ENCODE data around the gene SLAIN2. TPM values are rescaled to one million over a fixed set of nuclear protein-coding genes. Genes with fewer than 3 reads are reported as not detected.

The SLAIN2 gene
- total and polyA plus RNA-seq, 2 of the 4 experiments (the other 2 are of a cell fraction): 23.3 to 53.0 TPM

DNA sequence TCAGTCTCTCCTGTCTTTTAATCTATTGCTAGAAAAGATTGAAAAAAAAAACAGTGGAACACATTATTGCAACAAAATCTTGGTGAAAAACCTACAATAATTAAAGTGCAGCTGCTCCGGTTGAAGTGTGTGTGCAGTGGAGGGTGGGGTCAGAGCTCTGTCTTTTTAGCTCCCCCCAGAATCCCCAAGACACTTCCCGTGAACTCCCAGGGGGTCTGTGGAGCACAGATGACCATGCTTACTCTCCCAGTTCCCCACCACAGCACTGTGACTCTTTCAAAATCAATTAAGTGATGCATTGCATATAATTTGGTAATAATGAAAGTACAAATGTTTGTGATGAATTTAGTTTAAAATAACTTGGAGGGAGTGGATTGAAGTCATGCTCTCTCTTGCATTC, 126.1 kb downstream of the SLAIN2 start:
- Histone ChIP-seq H3K18ac (ENCODE audit: low read depth, low read length) (no peak overlapping the region), H2AK5ac (ENCODE audit: low read depth, low read length) (no peak overlapping the region), H3K79me1 (ENCODE audit: low read depth in 1 of 2, low read length in 2 of 2) (no peaks in the 10 kb centered on the region), H3K4me2 (ENCODE audit: low read depth, low read length) (no peak overlapping the region), H3K9me3 (ENCODE audit: control insufficient read depth, insufficient read depth, low read length) (peaks cover 2% of the 10 kb centered on the region; the same call in 1 of the 2 replicates), H3K4me3 (ENCODE audit: insufficient read depth, low read depth, low read length) (no peak overlapping the region), H3K14ac (replicated peaks; ENCODE audit: low read depth, low read length) (no peak overlapping the region), H3K27me3 (ENCODE audit: control insufficient read depth, insufficient read depth, low read length) (peaks cover 8% of the 10 kb centered on the region), H3K23ac (ENCODE audit: low read depth, low read length) (no peak overlapping the region), H2BK20ac (ENCODE audit: low read depth, low read length) (no peak overlapping the region), H2BK120ac (ENCODE audit: low read depth, low read length) (no peak overlapping the region), H2AK9ac (replicated peaks; ENCODE audit: low read depth, low read length, poor library complexity) (no peak overlapping the region), H2BK15ac (ENCODE audit: low read depth, low read length) (no peak overlapping the region), H4K5ac (ENCODE audit: low read depth, low read length) (no peak overlapping the region), H2AFZ (replicated peaks; ENCODE audit: low read length, poor library complexity) (no peak overlapping the region), H3K9me1 (ENCODE audit: insufficient read depth, low read length) (no peaks in the 10 kb centered on the region), H3K27ac (ENCODE audit: insufficient read depth, low read length) (no peak overlapping the region), H3K36me3 (ENCODE audit: control insufficient read depth, insufficient read depth, low read length) (no peaks in the 10 kb centered on the region), H4K20me1 (ENCODE audit: insufficient read depth, low read length) (no peaks in the 10 kb centered on the region), H3K4ac (ENCODE audit: low read depth, low read length) (no peak overlapping the region), H4K8ac (ENCODE audit: low read depth in 2 of 2, low read length in 2 of 2) (no peak overlapping the region), H2BK5ac (ENCODE audit: low read depth, low read length, poor library complexity, severe bottlenecking) (no peak overlapping the region), H4K91ac (ENCODE audit: insufficient read depth, low read depth, low read length) (no peak overlapping the region), H3K56ac (ENCODE audit: extremely low read depth, insufficient read depth, low read length) (no peak overlapping the region), H3K4me1 (ENCODE audit: control insufficient read depth, insufficient read depth, low read length) (no peaks in the 10 kb centered on the region), H3K9ac (ENCODE audit: low read depth, low read length) (no peak overlapping the region)
- DNase-seq (no peak), ATAC-seq (ENCODE audit: low read depth) (no peak)
- no TSS peak for BruUV-seq (replicated peaks)
- in situ Hi-C loops (cut with MboI; ENCODE audit: low sequenced_read_pairs) (no loop called here), intact Hi-C loops (cut with micrococcal nuclease) (no loop called here), dilution Hi-C loops (cut with HindIII; ENCODE audit: low sequenced_read_pairs, unreplicated experiment) (no loop called here)
- TF ChIP-seq POLR2A (IDR thresholded peaks at IDR 0.05; ENCODE audit: low read depth, low read length) (no peak), MXI1 (IDR thresholded peaks at IDR 0.05; ENCODE audit: borderline replicate concordance, low read depth, low read length) (no peak), RAD21 (IDR thresholded peaks at IDR 0.05; ENCODE audit: low read length) (no peak), NFE2L2 (IDR thresholded peaks at IDR 0.05; ENCODE audit: low read depth, low read length) (no peak), CHD1 (IDR thresholded peaks at IDR 0.05; ENCODE audit: low read depth, low read length) (no peak), MAZ (IDR thresholded peaks at IDR 0.05; ENCODE audit: borderline replicate concordance, low read depth, low read length) (no peak), RCOR1 (IDR thresholded peaks at IDR 0.05; ENCODE audit: insufficient replicate concordance, low read length) (no peak), FOS (IDR thresholded peaks at IDR 0.05; ENCODE audit: low read depth, low read length) (no peak), CEBPB (IDR thresholded peaks at IDR 0.05; ENCODE audit: low read depth, low read length) (no peak), RFX5 (IDR thresholded peaks at IDR 0.05; ENCODE audit: low read depth, low read length) (no peak), BHLHE40 (IDR thresholded peaks at IDR 0.05; ENCODE audit: low read depth, low read length) (no peak), SMC3 (IDR thresholded peaks at IDR 0.05; ENCODE audit: low read depth, low read length) (no peak), MAFK (IDR thresholded peaks at IDR 0.05; ENCODE audit: low read depth, low read length) (no peak)
- TF ChIP-seq, protein P1, sequence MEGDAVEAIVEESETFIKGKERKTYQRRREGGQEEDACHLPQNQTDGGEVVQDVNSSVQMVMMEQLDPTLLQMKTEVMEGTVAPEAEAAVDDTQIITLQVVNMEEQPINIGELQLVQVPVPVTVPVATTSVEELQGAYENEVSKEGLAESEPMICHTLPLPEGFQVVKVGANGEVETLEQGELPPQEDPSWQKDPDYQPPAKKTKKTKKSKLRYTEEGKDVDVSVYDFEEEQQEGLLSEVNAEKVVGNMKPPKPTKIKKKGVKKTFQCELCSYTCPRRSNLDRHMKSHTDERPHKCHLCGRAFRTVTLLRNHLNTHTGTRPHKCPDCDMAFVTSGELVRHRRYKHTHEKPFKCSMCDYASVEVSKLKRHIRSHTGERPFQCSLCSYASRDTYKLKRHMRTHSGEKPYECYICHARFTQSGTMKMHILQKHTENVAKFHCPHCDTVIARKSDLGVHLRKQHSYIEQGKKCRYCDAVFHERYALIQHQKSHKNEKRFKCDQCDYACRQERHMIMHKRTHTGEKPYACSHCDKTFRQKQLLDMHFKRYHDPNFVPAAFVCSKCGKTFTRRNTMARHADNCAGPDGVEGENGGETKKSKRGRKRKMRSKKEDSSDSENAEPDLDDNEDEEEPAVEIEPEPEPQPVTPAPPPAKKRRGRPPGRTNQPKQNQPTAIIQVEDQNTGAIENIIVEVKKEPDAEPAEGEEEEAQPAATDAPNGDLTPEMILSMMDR (conservative IDR thresholded peaks at IDR 0.05; ENCODE audit: low read depth, low read length): no peak
- TF ChIP-seq, protein P2, sequence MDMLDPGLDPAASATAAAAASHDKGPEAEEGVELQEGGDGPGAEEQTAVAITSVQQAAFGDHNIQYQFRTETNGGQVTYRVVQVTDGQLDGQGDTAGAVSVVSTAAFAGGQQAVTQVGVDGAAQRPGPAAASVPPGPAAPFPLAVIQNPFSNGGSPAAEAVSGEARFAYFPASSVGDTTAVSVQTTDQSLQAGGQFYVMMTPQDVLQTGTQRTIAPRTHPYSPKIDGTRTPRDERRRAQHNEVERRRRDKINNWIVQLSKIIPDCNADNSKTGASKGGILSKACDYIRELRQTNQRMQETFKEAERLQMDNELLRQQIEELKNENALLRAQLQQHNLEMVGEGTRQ (IDR thresholded peaks at IDR 0.05; ENCODE audit: low read depth, low read length): no peak
- TF ChIP-seq, protein P3, sequence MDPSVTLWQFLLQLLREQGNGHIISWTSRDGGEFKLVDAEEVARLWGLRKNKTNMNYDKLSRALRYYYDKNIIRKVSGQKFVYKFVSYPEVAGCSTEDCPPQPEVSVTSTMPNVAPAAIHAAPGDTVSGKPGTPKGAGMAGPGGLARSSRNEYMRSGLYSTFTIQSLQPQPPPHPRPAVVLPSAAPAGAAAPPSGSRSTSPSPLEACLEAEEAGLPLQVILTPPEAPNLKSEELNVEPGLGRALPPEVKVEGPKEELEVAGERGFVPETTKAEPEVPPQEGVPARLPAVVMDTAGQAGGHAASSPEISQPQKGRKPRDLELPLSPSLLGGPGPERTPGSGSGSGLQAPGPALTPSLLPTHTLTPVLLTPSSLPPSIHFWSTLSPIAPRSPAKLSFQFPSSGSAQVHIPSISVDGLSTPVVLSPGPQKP (IDR thresholded peaks at IDR 0.05; ENCODE audit: borderline replicate concordance, low read depth, low read length): no peak
- no CpG with 5 or more reads among the region's 2 CpGs for WGBS, 2 experiments (ENCODE audit: extremely low coverage in 2 of 2, insufficient read length in 1 of 2)
- POLR2A ChIA-PET (ENCODE audit: unreplicated experiment): no interaction called here
- CTCF ChIA-PET: no interaction called here
